MM.1S (cell line): ENCODE data around the gene ABCC12.

ENCODE experiments used
- DNase-seq: peaks from one replicate; pipeline ENCODE4 v3.0.0-alpha.2; 2015
- H2AFZ ChIP-seq: fragments of 300-600 bp; sonication (generic); 2 replicates; pipeline ENCODE4 v1.6.0; 2016; ENCODE audit warnings: antibody characterized with exemption, low read length
- H3F3A ChIP-seq: fragments of 300-600 bp; sonication (generic); 2 replicates; pipeline ENCODE4 v1.6.1; 2016; ENCODE audit warnings: mild to moderate bottlenecking, antibody characterized with exemption, low read length, moderate library complexity, mixed read lengths; ENCODE audit not compliant: insufficient read depth
- H3K27ac ChIP-seq: fragments of 300-600 bp; sonication (generic); 2 replicates; pipeline ENCODE4 v1.5.1; 2016; ENCODE audit warnings: mild to moderate bottlenecking, low read length
- H3K27me3 ChIP-seq: fragments of 300-600 bp; sonication (generic); replicated peaks from 2 replicates; pipeline ENCODE4 v1.6.0; 2016; ENCODE audit warnings: low read length; ENCODE audit not compliant: insufficient read depth
- H3K36me3 ChIP-seq: fragments of 300-600 bp; sonication (generic); replicated peaks from 2 replicates; pipeline ENCODE4 v1.6.1; 2016; ENCODE audit warnings: mild to moderate bottlenecking, low read length, mixed read lengths; ENCODE audit not compliant: insufficient read depth
- H3K4me1 ChIP-seq: fragments of 300-600 bp; sonication (generic); 2 replicates; pipeline ENCODE4 v1.6.1; 2016; ENCODE audit warnings: low read length, mixed read lengths
- H3K4me2 ChIP-seq: fragments of 300-600 bp; sonication (generic); 2 replicates; pipeline ENCODE4 v1.6.0; 2016; ENCODE audit warnings: low read depth, low read length
- H3K4me3 ChIP-seq: fragments of 300-600 bp; sonication (generic); 2 replicates; pipeline ENCODE4 v1.5.1; 2016; ENCODE audit warnings: low read length, mixed read lengths
- H3K79me2 ChIP-seq: fragments of 300-600 bp; sonication (generic); 2 replicates; pipeline ENCODE4 v1.6.1; 2016; ENCODE audit warnings: mixed run types, low read length, mixed read lengths
- H3K9ac ChIP-seq: fragments of 300-600 bp; sonication (generic); 2 replicates; pipeline ENCODE4 v1.6.1; 2016; ENCODE audit warnings: low read length, mixed read lengths
- H3K9me2 ChIP-seq: fragments of 300-600 bp; sonication (generic); replicated peaks from 2 replicates; pipeline ENCODE4 v1.6.1; 2016; ENCODE audit warnings: mild to moderate bottlenecking, low read length, mixed read lengths; ENCODE audit not compliant: insufficient read depth
- H3K9me3 ChIP-seq: fragments of 300-600 bp; sonication (generic); replicated peaks from 2 replicates; pipeline ENCODE4 v1.6.1; 2016; ENCODE audit warnings: mild to moderate bottlenecking, low read length, mixed read lengths; ENCODE audit not compliant: insufficient read depth
- H4K20me1 ChIP-seq: fragments of 300-600 bp; sonication (generic); 2 replicates; pipeline ENCODE4 v1.6.1; 2016; ENCODE audit warnings: mild to moderate bottlenecking, low read length, moderate library complexity, mixed read lengths; ENCODE audit not compliant: insufficient read depth
- EZH2 ChIP-seq: fragments of 300-600 bp; sonication (generic); optimal IDR thresholded peaks from 2 replicates; pipeline ENCODE3; 2017; ENCODE audit warnings: low read depth, mild to moderate bottlenecking, antibody characterized with exemption, low read length, mixed read lengths
- EZH2phosphoT487 ChIP-seq: fragments of 300-600 bp; sonication (generic); IDR thresholded peaks from 2 replicates; pipeline ENCODE4 v1.6.1; 2018; ENCODE audit warnings: antibody characterized with exemption, low read length
- TF ChIP-seq, protein P1 (sequence below): fragments of 300-600 bp; sonication (generic); IDR thresholded peaks from 2 replicates; pipeline ENCODE4 v1.5.1; 2016; ENCODE audit warnings: antibody characterized with exemption, low read length, mixed read lengths

Gene ABCC12

DNA sequence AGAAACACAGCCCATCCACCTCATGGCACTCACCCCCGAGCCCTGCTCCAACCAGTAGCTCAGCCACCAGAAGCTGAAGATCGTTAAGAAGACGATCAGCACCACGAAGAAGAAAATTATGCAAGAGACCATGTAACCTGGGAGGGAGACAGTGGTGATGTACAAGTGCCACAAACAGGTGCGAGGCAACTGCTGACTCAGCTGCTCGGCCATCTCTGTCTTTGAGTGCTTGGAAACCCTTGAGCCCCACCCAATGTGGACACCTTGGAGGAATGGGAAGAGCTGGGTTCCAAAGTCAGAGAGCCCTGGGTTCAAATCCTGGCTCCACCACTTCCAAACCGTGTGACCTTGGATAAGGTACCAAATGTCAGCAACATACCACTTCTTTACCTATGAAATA lies 38.1 kb upstream of the ABCC12 start:
- TF ChIP-seq EZH2 (no peak), EZH2phosphoT487 (no peak)
- TF ChIP-seq, protein P1, sequence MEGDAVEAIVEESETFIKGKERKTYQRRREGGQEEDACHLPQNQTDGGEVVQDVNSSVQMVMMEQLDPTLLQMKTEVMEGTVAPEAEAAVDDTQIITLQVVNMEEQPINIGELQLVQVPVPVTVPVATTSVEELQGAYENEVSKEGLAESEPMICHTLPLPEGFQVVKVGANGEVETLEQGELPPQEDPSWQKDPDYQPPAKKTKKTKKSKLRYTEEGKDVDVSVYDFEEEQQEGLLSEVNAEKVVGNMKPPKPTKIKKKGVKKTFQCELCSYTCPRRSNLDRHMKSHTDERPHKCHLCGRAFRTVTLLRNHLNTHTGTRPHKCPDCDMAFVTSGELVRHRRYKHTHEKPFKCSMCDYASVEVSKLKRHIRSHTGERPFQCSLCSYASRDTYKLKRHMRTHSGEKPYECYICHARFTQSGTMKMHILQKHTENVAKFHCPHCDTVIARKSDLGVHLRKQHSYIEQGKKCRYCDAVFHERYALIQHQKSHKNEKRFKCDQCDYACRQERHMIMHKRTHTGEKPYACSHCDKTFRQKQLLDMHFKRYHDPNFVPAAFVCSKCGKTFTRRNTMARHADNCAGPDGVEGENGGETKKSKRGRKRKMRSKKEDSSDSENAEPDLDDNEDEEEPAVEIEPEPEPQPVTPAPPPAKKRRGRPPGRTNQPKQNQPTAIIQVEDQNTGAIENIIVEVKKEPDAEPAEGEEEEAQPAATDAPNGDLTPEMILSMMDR = no peak

DNA sequence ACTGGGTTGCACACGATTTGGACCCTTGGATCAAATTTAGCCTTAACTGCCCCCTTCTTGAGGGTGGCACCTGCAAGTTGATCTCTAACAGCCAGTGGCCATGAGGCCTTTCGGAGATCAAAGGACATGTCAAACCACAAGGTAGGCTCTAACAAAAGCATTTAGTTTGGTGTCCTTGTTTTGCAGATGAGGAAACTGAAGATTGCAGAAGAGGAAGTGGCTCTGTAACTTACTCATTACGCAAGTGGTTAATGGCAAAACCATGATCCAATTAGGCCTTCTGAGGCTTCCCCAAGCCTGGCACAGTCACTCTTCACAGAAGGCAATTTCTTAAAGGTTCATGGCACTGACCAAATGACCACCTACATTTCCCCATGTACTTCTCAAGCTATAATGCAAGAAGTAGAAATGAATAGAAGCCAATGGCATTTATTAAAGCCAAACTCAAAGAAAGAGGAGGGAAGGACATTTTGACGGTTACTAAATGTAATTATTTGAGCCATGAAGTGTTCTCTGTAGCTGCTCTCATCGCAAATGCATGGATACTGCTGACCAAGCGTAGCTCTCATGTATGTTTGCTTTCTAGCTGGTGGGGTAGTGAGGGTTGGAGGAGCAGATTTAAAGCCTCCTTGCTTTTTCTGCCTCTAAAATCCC lies 32.8 kb upstream of the ABCC12 start:
- Histone ChIP-seq H3K4me3 (no peak overlapping the region), H3F3A (no peaks in the 10 kb centered on the region), H3K4me1 (0 out of 2 replicates have a peak, but pooled peaks cover 5% of the 10 kb centered on the region), H3K9ac (no peak overlapping the region), H4K20me1 (no peaks in the 10 kb centered on the region), H3K9me3 (no peaks in the 10 kb centered on the region), H3K27ac (no peak overlapping the region), H3K4me2 (no peak overlapping the region), H3K27me3 (no peaks in the 10 kb centered on the region), H3K79me2 (no peaks in the 10 kb centered on the region), H3K9me2 (no peaks in the 10 kb centered on the region), H2AFZ (no peak overlapping the region), H3K36me3 (no peaks in the 10 kb centered on the region)
- TF ChIP-seq EZH2 (no peak), EZH2phosphoT487 (no peak)
- TF ChIP-seq, protein P1 = no peak
- DNase-seq = no peak

More for the DNA sequence above, 38.1 kb upstream of the ABCC12 start:
- H3K9me3 ChIP-seq = no peaks in the 10 kb centered on the region
- H3K9me2 ChIP-seq = no peaks in the 10 kb centered on the region
- no peak overlapping the region for H3K4me2 ChIP-seq
- no peaks in the 10 kb centered on the region for H3F3A ChIP-seq
- H2AFZ ChIP-seq = no peak overlapping the region
- H3K4me3 ChIP-seq = no peak overlapping the region
- H3K27ac ChIP-seq = no peak overlapping the region
- no peaks in the 10 kb centered on the region for H3K36me3 ChIP-seq
- DNase-seq = no peak
- no peaks in the 10 kb centered on the region for H3K27me3 ChIP-seq
- no peaks in the 10 kb centered on the region for H3K79me2 ChIP-seq
- H3K4me1 ChIP-seq = 0 out of 2 replicates have a peak, but pooled peaks cover 2% of the 10 kb centered on the region
- H3K9ac ChIP-seq = no peak overlapping the region
- H4K20me1 ChIP-seq = no peaks in the 10 kb centered on the region

DNA sequence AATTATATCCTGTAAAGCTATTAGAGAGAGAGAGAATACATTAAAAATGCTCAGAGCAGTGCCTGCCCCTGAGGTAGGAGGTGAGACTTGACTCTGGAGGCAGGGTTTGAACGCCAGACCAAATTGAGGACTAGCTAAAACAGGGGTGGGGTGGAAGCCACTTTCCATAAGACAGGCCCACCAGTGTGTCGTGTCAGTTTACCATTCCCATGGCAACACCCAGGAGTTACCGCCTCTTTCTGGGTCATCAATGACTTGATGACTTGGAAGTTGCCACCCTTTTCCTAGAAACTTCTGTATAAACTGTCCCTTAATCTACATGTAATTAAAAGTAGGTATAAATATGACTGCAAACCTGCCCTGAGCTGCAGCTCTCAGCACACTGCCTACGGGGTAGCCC lies 32.0 kb upstream of the ABCC12 start:
- Histone ChIP-seq H3K4me1 (0 out of 2 replicates have a peak, but pooled peaks cover 5% of the 10 kb centered on the region), H3K9me3 (no peaks in the 10 kb centered on the region)
- TF ChIP-seq EZH2 (no peak), EZH2phosphoT487 (no peak)
- TF ChIP-seq, protein P1 = no peak

More for the DNA sequence above, 32.0 kb upstream of the ABCC12 start:
- Histone ChIP-seq H3K79me2 (no peaks in the 10 kb centered on the region), H3K27me3 (no peaks in the 10 kb centered on the region), H3K4me3 (no peak overlapping the region), H3K27ac (no peak overlapping the region), H4K20me1 (no peaks in the 10 kb centered on the region), H3F3A (no peaks in the 10 kb centered on the region), H2AFZ (no peak overlapping the region), H3K9me2 (no peaks in the 10 kb centered on the region), H3K9ac (no peak overlapping the region), H3K36me3 (no peaks in the 10 kb centered on the region), H3K4me2 (no peak overlapping the region)
- no peak for DNase-seq
